Parathyroid adenoma (tissue), 2 donors: ENCODE results near the gene EPHA5.

Experiments used
- H2AFZ ChIP-seq: fragments of 300-600 bp; sonication (generic); one replicate; pipeline ENCODE4 v1.7.0; 2017; ENCODE audit warnings: antibody characterized with exemption, mild to moderate bottlenecking
- H3K27ac ChIP-seq: fragments of 300-600 bp; sonication (generic); one replicate; pipeline ENCODE4 v1.7.0; 2017
- H3K27me3 ChIP-seq: fragments of 300-600 bp; sonication (generic); one replicate; pipeline ENCODE4 v1.7.0; 2017; ENCODE audit warnings: low read length; ENCODE audit not compliant: control insufficient read depth, insufficient read depth
- H3K36me3 ChIP-seq: fragments of 300-600 bp; sonication (generic); one replicate; pipeline ENCODE4 v1.7.0; 2017; ENCODE audit warnings: low read length; ENCODE audit not compliant: control insufficient read depth, insufficient read depth
- H3K4me1 ChIP-seq: fragments of 300-600 bp; sonication (generic); one replicate; pipeline ENCODE4 v1.7.0; 2017; ENCODE audit warnings: control low read depth
- H3K4me2 ChIP-seq: fragments of 300-600 bp; sonication (generic); one replicate; pipeline ENCODE4 v1.7.0; 2017; ENCODE audit warnings: low read length
- H3K4me3 ChIP-seq: fragments of 300-600 bp; sonication (generic); one replicate; pipeline ENCODE4 v1.7.0; 2017; ENCODE audit warnings: low read depth, low read length
- H3K79me2 ChIP-seq: fragments of 300-600 bp; sonication (generic); one replicate; pipeline ENCODE4 v1.7.0; 2017; ENCODE audit warnings: control low read depth
- H3K9ac ChIP-seq: fragments of 300-600 bp; sonication (generic); one replicate; pipeline ENCODE4 v1.7.0; 2017; ENCODE audit warnings: mild to moderate bottlenecking
- H3K9me3 ChIP-seq: fragments of 300-600 bp; sonication (generic); one replicate; pipeline ENCODE4 v1.7.0; 2017; ENCODE audit warnings: low read length; ENCODE audit not compliant: control insufficient read depth
- TF ChIP-seq, protein P1 (sequence below): fragments of 300-600 bp; sonication (generic); IDR thresholded peaks from one replicate; pipeline ENCODE4 v1.7.0; 2017; ENCODE audit warnings: antibody characterized with exemption, mild to moderate bottlenecking
- donor health status: primary hyperparathyroidism.

EPHA5 gene

DNA sequence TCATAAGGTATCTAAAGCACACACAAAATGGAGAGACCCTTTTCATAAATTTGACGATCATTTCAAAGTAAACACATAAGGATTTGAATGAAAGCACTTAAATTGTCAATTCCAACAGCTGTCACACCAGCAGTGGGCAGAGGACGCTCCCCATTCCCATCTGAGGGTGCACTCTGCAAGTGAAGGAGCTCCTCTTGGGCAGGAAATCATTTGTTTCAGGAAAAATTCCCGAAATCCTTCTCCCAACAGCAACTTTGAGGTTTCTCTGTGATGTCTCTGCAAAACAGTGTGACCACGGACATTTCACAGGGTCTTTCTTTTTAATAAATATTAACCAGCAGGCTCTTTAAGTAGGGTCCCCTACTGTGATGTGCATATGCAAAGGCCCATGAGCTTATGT, 111.0 kb downstream of the EPHA5 start:
- Histone ChIP-seq H3K27me3 (no peaks in the 10 kb centered on the region), H3K9ac (no peak overlapping the region), H3K27ac (no peak overlapping the region), H3K9me3 (no peaks in the 10 kb centered on the region), H3K4me1 (no peaks in the 10 kb centered on the region), H3K36me3 (no peaks in the 10 kb centered on the region), H3K79me2 (no peaks in the 10 kb centered on the region), H3K4me3 (no peak overlapping the region), H2AFZ (no peak overlapping the region), H3K4me2 (no peak overlapping the region)
- TF ChIP-seq, protein P1, sequence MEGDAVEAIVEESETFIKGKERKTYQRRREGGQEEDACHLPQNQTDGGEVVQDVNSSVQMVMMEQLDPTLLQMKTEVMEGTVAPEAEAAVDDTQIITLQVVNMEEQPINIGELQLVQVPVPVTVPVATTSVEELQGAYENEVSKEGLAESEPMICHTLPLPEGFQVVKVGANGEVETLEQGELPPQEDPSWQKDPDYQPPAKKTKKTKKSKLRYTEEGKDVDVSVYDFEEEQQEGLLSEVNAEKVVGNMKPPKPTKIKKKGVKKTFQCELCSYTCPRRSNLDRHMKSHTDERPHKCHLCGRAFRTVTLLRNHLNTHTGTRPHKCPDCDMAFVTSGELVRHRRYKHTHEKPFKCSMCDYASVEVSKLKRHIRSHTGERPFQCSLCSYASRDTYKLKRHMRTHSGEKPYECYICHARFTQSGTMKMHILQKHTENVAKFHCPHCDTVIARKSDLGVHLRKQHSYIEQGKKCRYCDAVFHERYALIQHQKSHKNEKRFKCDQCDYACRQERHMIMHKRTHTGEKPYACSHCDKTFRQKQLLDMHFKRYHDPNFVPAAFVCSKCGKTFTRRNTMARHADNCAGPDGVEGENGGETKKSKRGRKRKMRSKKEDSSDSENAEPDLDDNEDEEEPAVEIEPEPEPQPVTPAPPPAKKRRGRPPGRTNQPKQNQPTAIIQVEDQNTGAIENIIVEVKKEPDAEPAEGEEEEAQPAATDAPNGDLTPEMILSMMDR = no peak

DNA sequence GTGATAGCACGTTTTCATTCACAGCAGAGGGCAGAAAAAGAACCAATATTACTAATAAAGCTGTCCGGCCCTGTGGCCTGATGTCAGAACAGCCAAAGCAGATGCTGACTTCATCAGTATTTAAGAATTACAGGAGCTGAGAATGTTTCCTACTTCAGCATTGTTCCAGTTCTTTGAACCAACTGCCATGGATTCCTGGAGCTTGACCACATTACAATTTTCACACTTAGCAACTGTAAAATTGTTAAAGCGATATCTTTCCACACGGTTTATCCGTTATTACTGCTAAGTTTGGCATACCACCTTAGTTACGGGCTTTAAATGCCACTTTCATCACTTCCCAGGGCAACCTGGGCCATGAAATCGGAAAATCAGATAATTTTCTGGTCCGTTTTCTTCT, 118.2 kb downstream of the EPHA5 start:
- Histone ChIP-seq H3K4me1 (no peaks in the 10 kb centered on the region), H3K79me2 (no peaks in the 10 kb centered on the region), H3K9me3 (no peaks in the 10 kb centered on the region), H3K27me3 (no peaks in the 10 kb centered on the region), H3K9ac (no peak overlapping the region), H2AFZ (no peak overlapping the region), H3K36me3 (no peaks in the 10 kb centered on the region), H3K27ac (no peak overlapping the region), H3K4me2 (no peak overlapping the region), H3K4me3 (no peak overlapping the region)
- TF ChIP-seq, protein P1 = no peak

DNA sequence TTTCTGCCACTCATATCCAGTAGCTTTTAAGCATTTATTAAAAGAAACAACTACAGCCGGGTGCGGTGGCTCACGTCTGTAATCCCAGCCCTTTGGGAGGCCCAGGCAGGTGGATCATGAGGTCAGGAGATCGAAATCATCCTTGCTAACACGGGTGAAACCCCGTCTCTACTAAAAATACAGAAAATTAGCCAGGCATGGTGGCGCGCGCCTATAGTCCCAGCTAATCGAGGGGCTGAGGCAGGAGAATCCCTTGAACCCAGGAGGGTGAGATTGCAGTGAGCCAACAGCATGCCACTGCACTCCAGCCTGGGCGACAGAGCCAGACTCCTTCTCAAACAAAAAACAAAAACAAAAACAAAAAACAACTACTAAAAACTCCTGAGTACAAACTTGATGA, 119.8 kb downstream of the EPHA5 start:
- Histone ChIP-seq H3K36me3 (no peaks in the 10 kb centered on the region), H3K79me2 (no peaks in the 10 kb centered on the region), H2AFZ (no peak overlapping the region), H3K9me3 (no peaks in the 10 kb centered on the region), H3K27me3 (no peaks in the 10 kb centered on the region), H3K27ac (no peak overlapping the region), H3K9ac (no peak overlapping the region), H3K4me3 (no peak overlapping the region), H3K4me1 (no peaks in the 10 kb centered on the region), H3K4me2 (no peak overlapping the region)
- TF ChIP-seq, protein P1 = no peak

DNA sequence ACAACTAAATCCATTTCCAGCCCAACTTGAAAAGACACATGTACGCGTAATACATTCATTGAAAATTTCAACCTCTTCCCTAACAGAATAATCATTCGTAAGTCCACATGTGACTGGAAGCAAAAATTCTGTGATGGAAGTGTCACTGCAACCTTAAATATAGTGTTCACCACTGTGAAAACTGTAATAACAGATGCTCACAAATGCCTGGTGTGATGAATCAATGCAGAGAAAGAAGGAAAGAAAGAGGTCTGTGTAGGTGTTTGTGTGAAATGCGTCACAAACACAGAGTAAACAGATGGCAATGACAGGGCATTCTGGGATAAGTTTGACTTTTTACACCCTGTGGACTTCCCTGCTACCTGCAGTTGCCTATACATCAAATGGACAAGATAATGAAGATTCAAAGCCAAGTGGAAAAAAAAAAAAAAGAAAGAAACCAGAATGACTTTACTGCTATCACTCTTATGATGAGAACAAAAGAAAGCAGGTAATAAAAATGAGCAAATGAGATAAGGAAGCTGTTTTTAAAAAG, 123.3 kb downstream of the EPHA5 start:
- Histone ChIP-seq H3K27ac (no peak overlapping the region), H3K9me3 (no peaks in the 10 kb centered on the region), H3K9ac (no peak overlapping the region), H3K27me3 (no peaks in the 10 kb centered on the region), H3K4me1 (no peaks in the 10 kb centered on the region), H3K4me3 (no peak overlapping the region), H2AFZ (no peak overlapping the region), H3K79me2 (no peaks in the 10 kb centered on the region), H3K36me3 (no peaks in the 10 kb centered on the region), H3K4me2 (no peak overlapping the region)
- TF ChIP-seq, protein P1 = no peak

DNA sequence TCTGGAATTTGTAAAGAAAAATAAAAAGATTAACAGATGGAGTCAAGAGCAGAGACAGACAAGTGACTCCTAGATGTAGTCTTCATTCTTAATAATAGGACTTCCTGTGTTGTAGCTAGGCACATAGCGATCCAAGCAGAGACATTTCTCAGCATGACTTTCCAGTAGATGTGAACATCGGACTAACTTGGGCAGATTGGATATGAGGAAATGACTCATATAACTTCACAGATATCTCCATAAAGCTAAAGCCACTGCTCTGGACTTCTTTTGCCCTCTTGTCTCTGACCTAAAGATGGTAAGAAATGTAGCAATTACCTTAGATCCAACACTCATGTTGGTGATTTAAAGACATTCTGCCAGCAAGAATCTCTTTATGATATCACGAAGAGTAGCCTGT, 131.7 kb downstream of the EPHA5 start:
- TF ChIP-seq, protein P1 = no peak

More for the DNA sequence above, 131.7 kb downstream of the EPHA5 start:
- Histone ChIP-seq H3K9me3 (no peaks in the 10 kb centered on the region), H3K36me3 (no peaks in the 10 kb centered on the region), H3K4me3 (no peak overlapping the region), H3K9ac (no peak overlapping the region), H3K4me1 (no peaks in the 10 kb centered on the region), H2AFZ (no peak overlapping the region), H3K27me3 (no peaks in the 10 kb centered on the region), H3K27ac (no peak overlapping the region), H3K4me2 (no peak overlapping the region), H3K79me2 (no peaks in the 10 kb centered on the region)
